Vagina (tissue), 2 donors: ENCODE data around the gene CIITA.

Experiments used
- CTCF ChIP-seq, 3 experiments: fragments of 450-650 bp in 2 of 3; fragments of 200-600 bp in 1 of 3; sonication (generic) in 1 of 3; IDR thresholded peaks; one replicate each; pipeline ENCODE4 v1.5.1; 2017 to 2019; ENCODE audit warnings: antibody characterized with exemption in 3 of 3, mild to moderate bottlenecking in 2 of 3, moderate library complexity in 2 of 3
- POLR2A ChIP-seq, 2 donors: fragments of 450-650 bp; IDR thresholded peaks; one replicate each; pipeline ENCODE4 v1.6.1; 2017; ENCODE audit warnings: antibody characterized with exemption in 2 of 2, mild to moderate bottlenecking in 2 of 2, moderate library complexity in 2 of 2
- POLR2AphosphoS5 ChIP-seq, 2 donors: sonication (generic); formaldehyde crosslinking; IDR thresholded peaks; one replicate each; pipeline ENCODE4 v1.9.0; 2017; ENCODE audit warnings: antibody characterized with exemption in 2 of 2, mild to moderate bottlenecking in 2 of 2, low read depth in 1 of 2; ENCODE audit not compliant: insufficient read depth in 1 of 2

GRCh38 chr16:10906914-10907756 lies 30.1 kb downstream of the CIITA start:
- no peak for TF ChIP-seq CTCF (IDR thresholded peaks at IDR 0.05)
- no peak for TF ChIP-seq POLR2AphosphoS5 (IDR thresholded peaks at IDR 0.05; ENCODE audit: insufficient read depth in 1 of 2, low read depth in 1 of 2)
- no peak for TF ChIP-seq POLR2A (IDR thresholded peaks at IDR 0.05)
